AG04449 (cell line): ENCODE results near the gene FXYD5.
"Not testable (repeated sequence)": the region's sequence is repeated elsewhere in the genome, so short reads cannot be mapped to it uniquely, and the experiment has no call there.

Experiments used
- CTCF ChIA-PET: fragments of 350-600 bp; formaldehyde crosslinking; extraction: SDS; loops from one replicate; lab custom pipeline; 2021; ENCODE audit warnings: antibody characterized with exemption; lab: Yijun Ruan, JAX
- POLR2A ChIA-PET: fragments of 400-600, 350-600 bp; formaldehyde crosslinking; extraction: SDS; loops from one replicate; lab custom pipeline; 2020; ENCODE audit warnings: antibody characterized with exemption, inconsistent platforms; lab: Yijun Ruan, JAX
- DNase-seq: peaks from one replicate; pipeline ENCODE4 v3.0.0-alpha.2; 2010; ENCODE audit warnings: low read depth, low spot score
- H3K4me3 ChIP-seq: 2 replicates; pipeline ENCODE4 v1.5.1; 2011; ENCODE audit warnings: low read depth, mild to moderate bottlenecking, control low read depth, low read length
- TF ChIP-seq, protein P1 (sequence below): IDR thresholded peaks from one replicate; pipeline ENCODE4 v1.5.1; 2011; ENCODE audit warnings: mild to moderate bottlenecking, moderate library complexity, low read length, control low read depth, inconsistent platforms; ENCODE audit not compliant: insufficient read depth; ENCODE audit errors: missing control alignments

FXYD5 gene

GRCh38 chr19:35194012-35194984, 39.8 kb downstream of the FXYD5 start:
- ChIA-PET CTCF (interaction anchor here (0.7 to 1.1 kb wide), 2 partner anchors 41 to 210 kb away, joined by 3 to 4 read pairs; no protein-coding TSS in a partner anchor), POLR2A (interaction anchor here (0.7 kb wide), 1 partner anchor 322 kb away, joined by 4 read pairs; no protein-coding TSS in a partner anchor)
- TF ChIP-seq, protein P1, sequence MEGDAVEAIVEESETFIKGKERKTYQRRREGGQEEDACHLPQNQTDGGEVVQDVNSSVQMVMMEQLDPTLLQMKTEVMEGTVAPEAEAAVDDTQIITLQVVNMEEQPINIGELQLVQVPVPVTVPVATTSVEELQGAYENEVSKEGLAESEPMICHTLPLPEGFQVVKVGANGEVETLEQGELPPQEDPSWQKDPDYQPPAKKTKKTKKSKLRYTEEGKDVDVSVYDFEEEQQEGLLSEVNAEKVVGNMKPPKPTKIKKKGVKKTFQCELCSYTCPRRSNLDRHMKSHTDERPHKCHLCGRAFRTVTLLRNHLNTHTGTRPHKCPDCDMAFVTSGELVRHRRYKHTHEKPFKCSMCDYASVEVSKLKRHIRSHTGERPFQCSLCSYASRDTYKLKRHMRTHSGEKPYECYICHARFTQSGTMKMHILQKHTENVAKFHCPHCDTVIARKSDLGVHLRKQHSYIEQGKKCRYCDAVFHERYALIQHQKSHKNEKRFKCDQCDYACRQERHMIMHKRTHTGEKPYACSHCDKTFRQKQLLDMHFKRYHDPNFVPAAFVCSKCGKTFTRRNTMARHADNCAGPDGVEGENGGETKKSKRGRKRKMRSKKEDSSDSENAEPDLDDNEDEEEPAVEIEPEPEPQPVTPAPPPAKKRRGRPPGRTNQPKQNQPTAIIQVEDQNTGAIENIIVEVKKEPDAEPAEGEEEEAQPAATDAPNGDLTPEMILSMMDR: no peak
- DNase-seq: no peak
- no peak overlapping the region for H3K4me3 ChIP-seq

- CTCF ChIA-PET: interaction anchor here (1.0 kb wide), 1 partner anchor 17 kb away, joined by 3 read pairs; no protein-coding TSS in a partner anchor
- POLR2A ChIA-PET: no interaction called here
- no peak for DNase-seq
- TF ChIP-seq, protein P1: no peak
- H3K4me3 ChIP-seq: no peak overlapping the region
These were observed 41.3 kb downstream of the FXYD5 start for GRCh38 chr19:35195830-35196229.

DNA sequence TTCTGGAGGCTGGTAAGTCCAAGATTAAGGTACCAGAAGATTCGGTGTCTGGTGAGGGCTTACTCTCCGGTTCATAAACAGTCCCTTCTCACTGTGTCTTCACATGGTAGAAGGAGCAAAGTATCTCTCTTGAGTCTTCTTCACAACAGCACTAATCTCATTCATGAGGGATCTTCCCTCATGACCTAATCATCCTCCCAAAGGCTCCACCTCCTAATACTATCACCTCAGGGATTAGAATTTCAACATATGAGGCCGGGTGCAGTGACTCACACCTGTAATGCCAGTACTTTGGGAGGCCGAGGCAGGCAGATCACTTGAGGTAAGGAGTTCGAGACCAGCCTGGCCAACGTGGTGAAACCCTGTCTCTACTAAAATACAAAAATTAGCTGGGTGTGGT, 42.3 kb downstream of the FXYD5 start:
- H3K4me3 ChIP-seq, POLR2A ChIA-PET, CTCF ChIA-PET, DNase-seq: not testable (repeated sequence)

- TF ChIP-seq, protein P1: no peak
- H3K4me3 ChIP-seq: no peak overlapping the region
- no peak for DNase-seq
- CTCF ChIA-PET: interaction anchor here (1.1 to 1.6 kb wide), 2 partner anchors 133 to 155 kb away, joined by 3 read pairs; no protein-coding TSS in a partner anchor
- POLR2A ChIA-PET: no interaction called here
These were observed 44.9 kb downstream of the FXYD5 start for GRCh38 chr19:35199481-35199880.

DNA sequence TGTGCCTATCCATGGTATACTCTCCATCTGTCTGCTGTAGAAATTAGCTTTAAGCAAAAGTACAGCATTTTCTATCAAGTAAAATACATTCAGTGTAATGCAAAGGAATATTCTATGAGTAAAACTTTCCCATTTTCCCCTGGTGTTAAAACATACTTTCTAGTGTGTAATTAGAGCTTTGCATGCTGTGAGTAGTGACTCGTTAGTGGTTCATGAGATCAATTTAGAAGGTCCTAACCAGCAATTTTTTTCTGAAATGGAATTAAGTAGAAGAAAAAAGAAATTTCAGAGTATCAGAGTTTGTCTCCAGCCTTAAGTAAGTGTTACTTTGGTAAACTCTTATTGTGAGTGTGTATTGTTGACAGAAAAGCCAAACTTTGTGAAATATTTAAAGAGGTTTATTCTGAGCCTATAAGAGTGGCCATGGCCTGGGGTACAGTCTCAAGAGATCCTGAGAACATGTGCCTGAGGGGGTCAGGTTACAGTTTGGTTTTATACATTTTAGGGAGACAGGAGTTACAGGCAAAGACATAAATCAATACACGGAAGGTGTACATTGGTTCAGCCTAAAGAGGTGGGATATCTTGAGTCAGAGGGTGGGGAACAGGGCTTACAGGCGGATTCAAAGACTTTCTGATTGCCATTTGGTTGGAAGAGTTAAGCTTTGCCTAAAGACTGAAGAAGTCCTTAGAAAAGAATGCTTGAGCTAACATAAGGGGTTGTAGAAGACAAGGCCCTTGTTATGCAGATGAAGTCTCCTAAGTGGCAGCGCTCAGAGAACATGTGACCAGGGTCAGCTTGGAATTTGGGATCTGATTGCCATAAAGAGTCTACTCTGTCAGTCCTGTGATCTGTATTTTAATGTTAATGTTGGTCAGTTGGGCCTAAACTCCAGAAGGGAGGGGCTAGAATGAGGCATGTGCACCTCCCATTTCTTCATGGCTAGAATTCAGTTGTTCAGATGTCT, 48.5 kb downstream of the FXYD5 start:
- ChIA-PET POLR2A (no interaction called here), CTCF (interaction anchor here (1.5 kb wide), 1 partner anchor 136 kb away, joined by 4 read pairs; no protein-coding TSS in a partner anchor)
- no peak for DNase-seq
- TF ChIP-seq, protein P1: no peak
- no peak overlapping the region for H3K4me3 ChIP-seq
